ENCODE results near the gene UPP1.

DNA sequence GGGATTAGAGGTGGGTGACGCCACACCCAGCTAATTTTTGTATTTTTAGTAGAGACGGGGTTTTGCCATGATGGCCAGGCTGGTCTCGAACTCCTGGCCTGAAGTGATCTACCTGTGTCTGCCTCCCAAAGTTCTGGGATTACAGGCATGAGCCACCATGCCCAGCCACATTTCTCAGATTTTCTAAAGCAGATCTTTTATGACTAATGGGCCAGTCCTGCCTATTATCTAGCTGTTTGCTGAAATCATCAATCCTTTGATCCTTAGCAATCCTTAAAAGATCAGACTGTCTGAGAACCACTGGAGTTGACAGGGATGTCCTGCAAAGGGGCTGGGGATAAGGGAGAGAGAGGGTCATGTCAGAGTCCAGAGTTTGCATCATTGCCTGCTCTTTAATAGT is 61.0 kb downstream of the UPP1 start:
- no peak for TF ChIP-seq POLR2A (IDR thresholded peaks at IDR 0.05; ENCODE audit: low read depth, low read length)
- TF ChIP-seq, protein P1, sequence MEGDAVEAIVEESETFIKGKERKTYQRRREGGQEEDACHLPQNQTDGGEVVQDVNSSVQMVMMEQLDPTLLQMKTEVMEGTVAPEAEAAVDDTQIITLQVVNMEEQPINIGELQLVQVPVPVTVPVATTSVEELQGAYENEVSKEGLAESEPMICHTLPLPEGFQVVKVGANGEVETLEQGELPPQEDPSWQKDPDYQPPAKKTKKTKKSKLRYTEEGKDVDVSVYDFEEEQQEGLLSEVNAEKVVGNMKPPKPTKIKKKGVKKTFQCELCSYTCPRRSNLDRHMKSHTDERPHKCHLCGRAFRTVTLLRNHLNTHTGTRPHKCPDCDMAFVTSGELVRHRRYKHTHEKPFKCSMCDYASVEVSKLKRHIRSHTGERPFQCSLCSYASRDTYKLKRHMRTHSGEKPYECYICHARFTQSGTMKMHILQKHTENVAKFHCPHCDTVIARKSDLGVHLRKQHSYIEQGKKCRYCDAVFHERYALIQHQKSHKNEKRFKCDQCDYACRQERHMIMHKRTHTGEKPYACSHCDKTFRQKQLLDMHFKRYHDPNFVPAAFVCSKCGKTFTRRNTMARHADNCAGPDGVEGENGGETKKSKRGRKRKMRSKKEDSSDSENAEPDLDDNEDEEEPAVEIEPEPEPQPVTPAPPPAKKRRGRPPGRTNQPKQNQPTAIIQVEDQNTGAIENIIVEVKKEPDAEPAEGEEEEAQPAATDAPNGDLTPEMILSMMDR (conservative IDR thresholded peaks at IDR 0.05; ENCODE audit: low read depth, low read length) = no peak
- TF ChIP-seq SMC3 (IDR thresholded peaks at IDR 0.05; ENCODE audit: low read depth, low read length) = no peak
- no peak for TF ChIP-seq RAD21 (IDR thresholded peaks at IDR 0.05; ENCODE audit: low read length)

Data from IMR-90 (cell line).